Measurements from ENCODE around the gene CMKLR1.

Gene CMKLR1

GRCh38 chr12:108257610-108258106 lies 81.5 kb downstream of the CMKLR1 start:
- no peak for DNase-seq

GRCh38 chr12:108257004-108257403 lies 82.1 kb downstream of the CMKLR1 start:
- no peak for DNase-seq

DNA sequence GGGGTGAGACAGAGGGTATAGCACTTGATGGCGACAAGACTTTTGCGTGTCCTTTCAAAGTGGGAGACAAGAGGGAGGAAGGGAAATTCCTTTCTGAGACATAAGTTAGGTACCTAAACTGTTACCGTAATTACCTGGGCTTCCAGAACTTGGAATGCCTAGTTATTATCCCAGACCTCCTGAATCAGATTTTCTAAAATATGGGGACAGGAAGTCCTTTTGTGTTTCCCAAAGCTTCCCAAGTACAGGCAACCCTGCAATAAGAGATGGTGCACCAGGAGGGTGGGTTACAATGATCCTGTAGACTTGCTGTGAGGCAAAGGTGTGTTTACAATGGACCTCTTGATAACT lies 83.9 kb downstream of the CMKLR1 start:
- no peak for DNase-seq

GRCh38 chr12:108254517-108255251 lies 84.4 kb downstream of the CMKLR1 start:
- DNase-seq, result no peak

DNA sequence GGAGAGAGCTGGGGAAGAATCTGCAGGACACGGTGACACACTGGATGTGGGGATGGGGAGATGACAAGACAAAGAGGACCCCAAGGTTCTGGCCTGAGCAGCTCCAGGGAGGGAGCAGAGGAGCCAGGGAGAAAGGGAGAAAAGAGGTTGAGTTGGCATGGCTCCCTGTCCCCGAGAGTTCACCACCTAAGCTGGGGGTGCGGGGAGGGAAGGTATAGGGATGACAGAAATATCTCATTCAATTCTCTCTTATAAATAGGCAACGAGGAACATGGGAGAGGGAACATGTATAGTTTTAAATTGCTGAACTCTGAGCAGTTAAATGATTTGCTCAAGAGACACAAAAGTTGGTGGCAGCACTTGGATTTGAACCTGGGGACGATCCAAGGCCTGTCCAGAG lies 85.1 kb downstream of the CMKLR1 start:
- no peak for DNase-seq

- DNase-seq, result no peak
Observed at GRCh38 chr12:108253540-108253939, 85.6 kb downstream of the CMKLR1 start.

GRCh38 chr12:108252523-108252922 lies 86.6 kb downstream of the CMKLR1 start:
- DNase-seq, result no peak

GRCh38 chr12:108248011-108248410 lies 91.1 kb downstream of the CMKLR1 start:
- no peak for DNase-seq

- DNase-seq, result no peak
Observed at GRCh38 chr12:108247130-108247529, 92.0 kb downstream of the CMKLR1 start.

DNA sequence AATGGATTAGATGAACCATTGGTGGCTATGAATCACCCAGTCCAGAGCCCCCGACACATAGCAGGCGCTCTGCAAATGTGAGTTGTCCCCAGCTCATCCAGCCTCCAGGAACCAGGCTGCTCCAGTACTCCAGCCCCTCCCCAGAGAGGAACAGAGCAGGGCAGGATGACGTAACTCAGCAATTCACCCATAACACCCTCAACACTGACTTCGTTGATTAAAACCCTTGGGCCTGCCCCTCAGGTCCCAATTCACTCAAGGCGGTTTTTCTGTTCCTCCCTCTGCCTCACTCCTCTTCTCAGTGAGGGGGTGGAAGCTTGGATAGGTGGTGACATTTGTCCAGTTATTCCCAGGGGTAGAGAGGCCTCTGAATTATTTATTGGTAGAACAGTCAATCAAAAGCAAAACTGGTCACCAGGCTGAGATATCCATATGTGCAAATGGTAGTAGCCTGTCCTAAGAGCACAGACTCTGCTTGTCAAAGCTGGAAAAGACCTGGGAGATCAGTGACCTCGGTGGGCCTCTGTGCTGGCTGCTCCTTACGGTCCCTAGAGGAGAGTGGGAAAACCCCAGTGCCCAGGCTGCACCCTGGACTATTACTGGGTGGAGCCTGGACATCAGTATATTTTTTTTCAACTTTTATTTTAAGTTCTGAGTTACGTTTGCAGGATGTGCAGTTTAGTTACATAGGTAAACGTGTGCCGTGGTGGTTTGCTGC lies 97.0 kb downstream of the CMKLR1 start:
- no peak for DNase-seq

- DNase-seq, result no peak
Observed at GRCh38 chr12:108240928-108241327, 98.2 kb downstream of the CMKLR1 start.

DNA sequence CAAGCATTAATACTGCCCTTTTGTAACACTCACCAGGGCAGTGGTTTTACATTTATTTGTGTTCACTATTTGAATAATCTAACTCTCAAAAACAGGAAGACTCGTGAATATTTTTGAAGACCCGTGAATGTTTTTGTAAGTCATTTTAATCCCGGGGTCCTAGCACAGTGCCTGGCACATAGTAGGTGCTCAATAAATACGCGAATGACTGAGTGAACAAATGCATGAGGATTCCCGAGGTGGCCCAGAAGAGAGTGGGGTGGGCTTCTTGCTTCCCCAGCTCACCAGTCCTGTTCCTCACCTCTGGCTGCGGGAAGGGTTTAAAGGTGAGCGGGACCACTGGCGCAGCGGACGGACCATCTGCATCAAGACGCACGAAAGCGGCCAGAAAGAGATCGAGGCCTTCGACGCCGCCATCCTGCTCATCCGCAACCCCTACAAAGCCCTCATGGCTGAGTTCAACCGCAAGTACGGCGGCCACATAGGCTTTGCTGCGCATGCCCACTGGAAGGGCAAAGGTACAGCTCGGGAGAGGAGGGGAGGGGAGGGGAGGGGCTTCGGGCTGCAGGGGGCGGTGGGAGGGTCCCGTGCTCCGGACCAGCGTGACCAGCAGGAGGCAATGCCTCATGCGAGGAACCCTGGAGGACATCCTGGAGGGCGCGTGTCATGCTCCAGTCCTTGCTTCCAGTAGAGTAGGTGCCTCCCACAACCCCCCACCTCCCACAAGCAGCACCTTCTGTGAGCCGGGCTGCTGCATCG lies 98.9 kb downstream of the CMKLR1 start:
- no peak for DNase-seq

- no peak for DNase-seq
Observed at GRCh38 chr12:108239378-108239777, 99.7 kb downstream of the CMKLR1 start.

GRCh38 chr12:108238474-108238873 lies 100.6 kb downstream of the CMKLR1 start:
- DNase-seq, result no peak
